HG03175 (cell line): ENCODE data around the gene EVA1A.

Experiments
- ATAC-seq: cut with Tn5 transposase; IDR thresholded peaks from one replicate; pipeline ENCODE4 v1.9.1; 2021; ENCODE audit warnings: mild to moderate bottlenecking, moderate library complexity; ENCODE audit not compliant: unreplicated experiment

EVA1A gene

DNA sequence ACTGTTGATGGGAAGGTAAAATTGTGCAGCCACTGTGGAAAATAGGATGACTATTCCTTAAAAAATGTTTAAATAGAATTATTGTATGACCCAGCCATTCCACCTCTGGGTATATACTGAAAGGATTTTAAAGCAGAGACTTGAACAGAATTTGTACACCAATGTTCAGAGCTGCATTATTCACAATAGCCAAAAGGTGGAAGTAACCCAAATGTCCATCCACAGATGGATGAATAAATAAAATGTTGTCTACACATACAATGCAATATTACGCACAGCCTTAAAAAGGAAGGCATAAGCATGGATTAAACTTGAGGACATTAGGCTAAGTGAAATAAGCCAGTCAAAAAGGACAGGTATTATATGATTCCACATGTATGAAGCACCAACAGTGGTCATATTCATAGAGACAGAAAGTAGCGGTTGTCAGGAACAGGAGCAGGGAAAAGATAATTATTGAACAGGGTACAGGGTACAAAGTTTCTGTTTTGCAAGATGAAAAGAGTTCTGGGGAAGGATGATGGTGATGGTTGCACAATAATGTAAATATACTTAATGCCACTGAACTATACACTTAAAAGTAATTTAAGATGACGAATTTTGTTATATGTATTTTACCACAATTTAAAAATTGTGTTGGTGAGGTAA, 39.4 kb downstream of the EVA1A start:
- no peak for ATAC-seq

DNA sequence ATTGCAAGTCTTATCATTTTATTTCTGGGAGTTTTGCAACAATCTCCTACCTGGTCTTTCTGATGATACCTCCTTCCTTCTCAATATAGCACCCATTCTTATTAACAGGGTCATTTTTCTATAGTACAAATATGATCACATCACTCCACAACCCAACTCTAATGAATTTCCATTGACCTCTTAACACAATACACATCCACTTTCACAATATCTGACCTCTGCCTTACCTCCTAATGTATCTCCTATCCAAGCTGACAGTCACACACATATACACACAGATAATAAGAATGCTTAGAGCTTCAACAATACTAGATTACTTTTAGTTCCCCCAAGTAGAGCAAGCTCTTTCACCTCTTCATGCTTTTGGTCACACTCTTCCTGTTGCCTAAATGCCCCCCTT, 40.9 kb downstream of the EVA1A start:
- ATAC-seq, result no peak

DNA sequence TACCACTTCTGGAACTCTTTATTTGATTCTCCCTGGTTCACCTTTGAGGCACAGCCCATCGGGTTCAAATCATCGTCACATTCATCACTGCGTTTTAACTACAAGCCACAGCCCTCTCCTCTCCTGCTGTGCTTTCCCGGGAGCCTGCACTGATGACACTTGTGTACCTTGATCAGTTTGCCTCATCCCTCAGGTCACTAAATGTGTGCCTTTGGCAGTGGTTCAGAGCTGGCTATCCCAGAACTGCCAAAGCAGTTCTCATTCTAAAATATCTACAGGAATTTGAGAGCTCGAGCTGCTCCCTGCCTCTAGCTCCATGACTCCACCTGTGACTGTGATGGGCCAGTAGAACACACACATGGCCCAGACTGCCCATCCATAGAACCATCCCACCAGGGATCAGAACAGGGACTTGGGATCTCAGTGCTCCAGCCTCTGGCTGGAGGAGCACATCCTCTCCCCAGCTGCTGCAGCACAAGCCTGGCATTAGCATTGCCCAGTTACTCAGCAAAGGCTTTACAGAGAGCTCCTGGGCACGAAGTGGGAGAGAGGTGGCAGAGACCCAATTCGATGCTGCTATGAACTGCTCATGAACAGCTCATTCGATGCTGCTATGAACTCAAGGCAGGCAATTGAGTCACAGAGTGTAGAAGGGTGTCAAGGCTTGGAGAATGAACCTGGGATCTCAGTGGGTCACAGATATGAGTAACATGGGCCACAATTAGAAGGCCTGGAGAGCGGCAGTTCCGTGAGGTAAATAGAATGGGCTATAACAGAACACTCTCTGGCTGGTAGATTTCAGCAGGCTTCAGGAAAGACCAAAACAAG, 41.9 kb downstream of the EVA1A start:
- ATAC-seq, result no peak

- ATAC-seq, result no peak
Observed at GRCh38 chr2:75517547-75518230, 43.0 kb downstream of the EVA1A start.

DNA sequence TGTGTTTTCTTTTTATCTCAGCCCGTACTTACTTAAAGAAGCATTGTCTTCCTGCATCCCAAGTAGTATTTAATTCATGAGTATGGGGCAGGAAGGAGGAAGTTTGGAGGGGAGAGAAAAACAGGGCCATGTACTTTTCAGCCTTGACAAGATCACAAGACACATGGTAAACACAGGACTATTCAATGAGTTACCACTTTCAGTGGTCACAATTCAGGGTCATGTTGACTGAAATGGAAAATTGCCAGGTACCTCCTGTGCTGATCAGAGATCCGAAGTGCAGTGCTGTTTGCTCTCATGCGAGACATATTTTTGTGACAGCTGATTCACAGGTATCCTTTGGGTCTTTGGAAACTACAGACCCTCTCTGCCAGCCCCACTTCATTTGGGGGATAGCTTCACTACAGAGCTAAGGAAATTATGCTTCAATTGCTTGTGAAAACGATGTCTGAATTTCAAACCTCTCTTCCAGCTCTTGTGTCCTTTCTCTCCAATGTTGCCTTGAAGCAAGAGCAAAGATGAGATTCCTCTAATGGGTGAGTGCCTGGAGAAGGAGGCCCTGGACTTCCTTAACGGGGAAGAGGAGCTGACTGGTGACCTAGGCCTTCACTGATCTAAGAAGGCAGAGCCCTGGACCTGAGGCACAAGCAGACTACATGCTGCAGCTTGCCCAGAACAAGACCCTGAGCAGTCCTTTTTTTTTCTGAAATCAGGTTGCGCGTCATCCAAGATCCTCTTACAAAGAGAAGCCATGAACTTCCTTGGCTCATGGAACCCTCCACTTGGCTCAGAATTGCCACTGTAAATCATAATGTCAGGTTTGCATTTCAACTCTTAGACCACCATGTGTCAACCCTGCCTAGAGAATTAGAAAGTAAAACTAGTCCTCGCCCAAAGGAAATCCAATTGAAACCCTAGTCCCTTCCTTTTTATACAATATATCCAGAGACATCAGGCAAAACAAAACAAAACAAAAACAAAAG, 44.1 kb downstream of the EVA1A start:
- ATAC-seq, result no peak

GRCh38 chr2:75515584-75516368, 45.0 kb downstream of the EVA1A start:
- ATAC-seq, result no peak

GRCh38 chr2:75513616-75514170, 47.0 kb downstream of the EVA1A start:
- ATAC-seq, result no peak

DNA sequence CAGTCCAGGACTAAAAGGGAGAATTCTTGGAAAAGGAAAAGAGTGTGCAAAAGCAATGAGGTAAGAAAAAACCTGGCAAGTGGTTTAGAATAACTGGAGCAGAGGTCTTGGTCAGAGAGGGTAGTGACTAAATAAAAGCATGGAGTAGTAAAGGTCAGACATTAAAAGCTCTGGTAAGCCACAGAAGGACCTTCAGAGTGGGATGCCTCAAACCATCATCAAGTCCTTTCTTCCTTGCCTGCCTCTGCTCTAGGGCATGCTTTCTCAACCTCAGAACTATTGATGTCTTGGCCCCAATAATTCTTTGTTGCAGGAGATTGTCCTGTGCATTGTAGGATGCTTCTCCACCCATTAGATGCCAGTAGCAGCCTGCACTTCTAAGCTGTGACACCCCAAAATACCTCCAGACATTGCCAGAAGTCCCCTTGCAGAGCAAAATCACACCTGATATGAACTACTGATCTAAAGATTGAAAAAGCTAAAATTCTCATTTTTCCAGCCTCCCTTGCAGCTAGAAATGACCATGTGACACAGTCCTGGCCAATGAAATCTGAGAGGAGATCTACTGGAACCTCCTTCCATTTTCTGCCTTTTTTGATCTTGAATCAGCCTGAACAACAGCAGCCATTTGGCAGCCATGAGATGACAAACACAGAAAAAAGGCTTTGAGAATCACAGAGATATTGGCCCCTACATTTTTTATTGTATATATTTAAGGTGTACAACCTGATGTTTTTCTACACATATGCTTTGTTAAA, 48.1 kb downstream of the EVA1A start:
- no peak for ATAC-seq

DNA sequence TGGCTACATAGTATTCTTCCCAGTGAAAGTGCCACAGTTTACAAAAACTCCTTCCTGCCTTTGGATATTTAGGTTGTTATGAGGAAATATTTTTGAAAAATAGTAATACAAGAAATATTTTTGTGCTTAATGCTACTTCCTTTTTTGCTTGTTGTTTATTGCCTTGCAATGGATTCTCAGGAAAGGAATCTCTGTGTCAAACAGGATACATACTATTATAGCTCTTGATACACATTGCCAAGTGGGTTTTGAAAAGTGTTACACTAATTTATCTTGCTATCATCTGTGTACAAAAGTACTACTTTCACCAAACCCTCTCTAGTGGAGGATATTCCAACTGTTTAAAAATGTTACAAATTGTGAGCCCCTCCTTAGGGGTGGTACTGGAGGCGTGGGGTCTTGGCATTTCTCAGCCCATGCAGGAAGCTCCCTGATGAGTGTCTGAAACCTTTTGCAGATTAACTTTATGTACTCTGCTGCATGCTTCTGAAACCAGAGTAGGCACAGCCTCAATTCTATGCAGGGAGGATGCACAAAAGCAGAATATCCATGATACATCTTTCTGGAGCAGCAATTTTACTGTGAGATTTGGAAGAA, 54.5 kb downstream of the EVA1A start:
- no peak for ATAC-seq

- no peak for ATAC-seq
Observed at GRCh38 chr2:75505012-75505411, 55.7 kb downstream of the EVA1A start.

DNA sequence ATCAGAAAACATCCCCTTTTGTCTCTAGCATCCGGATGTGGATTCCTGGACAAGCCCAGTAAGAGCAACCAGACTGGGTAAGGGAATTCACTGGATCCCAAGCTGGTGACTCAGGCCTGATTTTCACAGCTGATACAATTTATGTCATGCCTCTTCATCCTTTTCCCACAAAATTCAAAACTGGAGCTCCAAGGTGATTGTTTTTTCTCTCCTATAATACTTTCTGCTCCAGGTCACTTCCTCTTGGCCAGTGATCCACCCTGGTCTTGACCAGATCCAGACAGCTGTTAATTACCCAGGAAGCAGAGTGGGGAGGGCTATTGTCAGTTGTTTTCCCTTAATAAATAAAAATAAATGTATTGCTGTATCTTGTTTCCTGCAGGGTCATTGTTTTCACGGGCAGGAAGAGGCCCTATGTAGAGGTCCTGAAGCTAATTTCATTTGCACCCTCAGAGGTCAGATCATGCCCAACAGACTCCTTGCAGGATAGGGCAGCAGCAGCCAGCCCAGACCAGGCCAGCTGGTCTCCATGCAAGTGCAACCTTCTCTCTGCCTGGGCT, 57.6 kb downstream of the EVA1A start:
- no peak for ATAC-seq

DNA sequence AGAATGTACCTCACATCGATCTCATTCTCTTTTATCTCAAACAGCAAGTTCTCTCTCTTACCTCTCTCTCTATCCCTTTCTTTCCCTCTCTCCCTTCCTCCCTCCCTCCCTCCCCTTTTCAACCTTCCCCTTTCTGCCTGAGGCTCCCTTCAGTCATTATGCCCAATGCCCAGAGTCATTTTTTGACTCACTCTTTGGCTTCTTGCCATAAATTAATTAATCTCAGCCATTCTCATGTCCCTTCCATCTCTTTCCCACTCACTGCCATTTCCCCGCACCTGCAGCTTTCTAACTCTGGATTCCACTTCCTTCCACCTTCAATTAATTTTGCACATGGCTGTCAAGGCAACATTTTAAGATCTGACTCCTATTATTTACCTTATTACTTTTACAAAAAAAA, 60.1 kb downstream of the EVA1A start:
- no peak for ATAC-seq

GRCh38 chr2:75499534-75499933, 61.2 kb downstream of the EVA1A start:
- ATAC-seq, result no peak

DNA sequence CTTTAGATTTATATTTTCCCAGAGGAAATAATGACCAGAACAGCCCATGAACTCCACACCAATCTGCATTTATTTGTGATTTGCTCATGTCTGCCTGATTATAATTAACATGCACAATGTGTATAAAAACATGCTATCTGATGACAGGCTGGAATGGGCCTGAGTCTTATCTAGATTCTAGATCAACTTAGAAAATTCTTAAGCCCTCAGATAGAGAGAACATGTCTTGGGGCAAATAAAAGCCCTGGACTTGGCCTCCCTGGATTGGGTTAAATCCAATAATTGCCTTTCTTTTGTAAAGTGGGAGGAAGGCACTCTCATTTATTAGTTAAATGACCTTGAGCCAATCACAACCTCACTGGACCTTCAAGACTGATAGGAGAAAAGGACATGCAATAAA, 61.8 kb downstream of the EVA1A start:
- ATAC-seq, result no peak

DNA sequence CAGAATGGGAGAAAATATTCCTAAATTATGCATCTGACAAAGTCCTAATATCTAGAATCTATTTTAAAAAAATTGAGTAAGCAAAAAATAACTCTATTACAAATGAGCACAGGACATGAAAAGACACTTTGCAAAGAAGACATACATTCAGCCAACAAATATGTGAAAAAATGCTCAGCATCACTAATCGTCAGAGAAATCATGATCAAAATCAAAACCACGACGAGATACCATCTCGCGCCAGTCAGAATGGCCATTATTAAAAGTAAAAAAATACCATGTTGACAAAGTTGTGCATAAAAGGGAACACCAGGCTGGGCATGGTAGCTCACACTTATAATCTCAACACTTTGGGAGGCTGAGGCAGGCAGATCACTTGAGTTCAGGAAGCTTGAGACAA, 63.5 kb downstream of the EVA1A start:
- no peak for ATAC-seq

DNA sequence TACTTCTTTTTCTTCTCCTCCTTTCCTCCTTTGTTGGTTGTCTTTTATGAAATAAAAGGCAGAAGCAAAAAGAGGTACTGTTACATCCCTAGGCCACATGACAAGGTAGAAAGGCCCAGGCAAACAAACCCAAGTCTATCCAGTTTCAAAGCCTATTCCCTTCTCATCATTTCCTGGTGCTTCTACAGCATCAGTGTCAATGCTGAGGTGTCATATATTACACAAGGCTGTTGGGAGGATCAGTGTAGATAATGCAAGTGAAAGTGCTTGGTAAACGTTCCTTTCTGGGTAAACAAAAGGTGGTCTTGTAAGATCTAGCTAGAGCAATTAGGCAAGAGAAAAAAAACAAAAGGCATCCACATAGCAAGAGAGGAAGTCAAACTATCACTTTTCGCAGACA, 64.9 kb downstream of the EVA1A start:
- ATAC-seq, result no peak

DNA sequence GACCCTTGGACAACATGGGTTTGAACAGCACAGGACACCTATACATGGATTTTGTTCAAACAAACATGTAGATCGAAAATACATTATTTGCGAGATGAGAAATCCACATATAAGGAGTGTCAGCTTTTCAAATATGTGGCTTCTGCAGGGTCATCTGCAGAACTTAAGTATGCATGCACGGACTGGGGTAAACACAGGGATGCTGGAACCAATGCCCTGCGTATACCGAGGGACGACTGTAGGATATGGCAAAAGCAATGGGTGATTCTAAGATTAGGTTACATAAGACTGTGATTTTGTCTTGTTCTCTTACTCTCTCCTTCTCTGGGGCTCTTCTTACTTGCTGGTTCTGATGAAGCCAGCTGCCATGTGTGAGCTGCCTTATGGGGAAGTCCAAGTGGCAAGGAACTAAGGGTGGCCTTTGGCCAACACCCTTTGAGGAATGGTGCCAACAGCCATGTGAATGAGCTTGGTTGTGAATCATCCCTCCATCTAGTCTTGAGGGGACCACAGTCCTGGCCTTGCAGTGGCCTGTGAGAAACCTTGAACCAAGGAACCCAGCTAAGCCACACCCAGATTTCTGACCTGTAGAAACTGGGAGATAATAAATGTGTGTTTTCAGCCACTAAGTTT, 66.5 kb downstream of the EVA1A start:
- no peak for ATAC-seq

DNA sequence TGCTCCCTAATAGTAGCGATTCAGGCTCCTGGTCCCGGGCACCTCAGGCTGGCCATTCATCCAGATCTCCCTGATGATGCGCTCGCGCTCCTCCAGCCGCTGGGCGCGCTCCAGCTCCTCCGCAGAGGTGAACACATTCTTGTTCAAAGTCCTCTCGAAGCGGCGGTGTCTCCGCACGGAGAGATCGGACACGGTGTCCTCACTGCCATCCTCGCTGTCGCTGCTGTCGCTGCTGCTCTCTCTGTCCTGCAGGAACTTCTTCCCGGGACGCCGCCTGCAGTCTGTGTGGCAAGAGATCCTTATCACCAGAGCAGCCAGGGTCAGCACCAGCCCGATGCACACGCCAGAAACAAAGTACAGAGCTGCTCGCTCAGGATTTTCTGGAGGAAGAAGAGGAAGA, 67.5 kb downstream of the EVA1A start:
- ATAC-seq, result no peak
